ENCODE results near the gene IKZF3.

DNA sequence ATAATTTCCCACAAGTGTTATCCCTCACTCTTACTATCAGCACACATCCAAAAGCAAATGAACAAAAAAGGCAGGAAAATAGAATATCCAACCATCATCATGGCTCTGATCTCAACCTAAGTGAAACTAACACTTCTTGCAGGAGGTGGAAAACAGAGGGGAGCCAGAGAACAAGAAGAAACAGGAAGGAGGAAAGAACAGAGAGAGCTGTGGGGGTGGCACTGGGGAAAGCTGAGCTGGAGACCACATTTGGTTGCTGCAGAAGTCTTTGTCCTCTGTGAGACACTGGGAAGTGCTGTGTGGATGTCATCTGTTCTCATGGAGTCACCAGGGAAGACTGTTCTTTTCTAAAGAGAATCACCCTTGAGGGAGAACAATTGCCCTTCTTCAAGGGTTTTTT lies 91.7 kb downstream of the IKZF3 start:
- TF ChIP-seq POLR2A (IDR thresholded peaks at IDR 0.05; ENCODE audit: low read depth, low read length) (no peak), TAF1 (IDR thresholded peaks at IDR 0.05; ENCODE audit: borderline replicate concordance, low read depth, low read length) (no peak), POLR2AphosphoS5 (IDR thresholded peaks at IDR 0.05; ENCODE audit: low read depth, low read length) (no peak)
